K562 (cell line): ENCODE measurements around the gene CAPRIN2. TPM values are rescaled to one million over a fixed set of nuclear protein-coding genes. Genes with fewer than 3 reads are reported as not detected.
A peak's percentile ranks its signal among the peaks of the same experiment; 100 is the strongest.

Source experiments
- CBX8 ChIP-seq: fragments of 200-600 bp; sonication (generic); IDR thresholded peaks from 2 replicates; pipeline ENCODE4 v1.6.1; 2012; ENCODE audit warnings: borderline replicate concordance, mixed run types, low read depth, mild to moderate bottlenecking, moderate library complexity, mixed read lengths, low read length, control low read depth, inconsistent platforms; ENCODE audit not compliant: poor library complexity, severe bottlenecking; ENCODE audit errors: extremely low read depth
- CEBPB ChIP-seq: fragments of 450-650 bp; IDR thresholded peaks from 2 replicates; pipeline ENCODE4 v1.6.1; 2016; ENCODE audit warnings: missing genetic modification characterization, missing compliant biosample characterization
- CREB1 ChIP-seq, 2 experiments: sonication (generic) in 1 of 2; formaldehyde crosslinking in 1 of 2; IDR thresholded peaks; 2 replicates each; pipeline versions ENCODE4 v1.6.1 to v1.8.0; 2012 to 2022; ENCODE audit warnings: inconsistent platforms in 1 of 2, mild to moderate bottlenecking in 1 of 2, missing genetic modification reagents in 1 of 2, moderate library complexity in 1 of 2
- E2F3 ChIP-seq: fragments of 250-450 bp; sonication (Bioruptor Pico); IDR thresholded peaks from 2 replicates; pipeline ENCODE4 v1.4.0; 2020; ENCODE audit warnings: mild to moderate bottlenecking
- E2F4 ChIP-seq: sonication (generic); formaldehyde crosslinking; IDR thresholded peaks from 2 replicates; pipeline ENCODE4 v1.8.0; 2022; ENCODE audit warnings: mild to moderate bottlenecking, low read depth, missing genetic modification reagents
- EGR1 ChIP-seq: fragments of 450-650 bp; conservative IDR thresholded peaks from 2 replicates; pipeline ENCODE4 v1.6.1; 2017; ENCODE audit warnings: mild to moderate bottlenecking
- ELF1 ChIP-seq: fragments of 200-800 bp; sonication (Bioruptor generic); IDR thresholded peaks from 2 replicates; pipeline ENCODE4 v1.6.1; 2016; ENCODE audit warnings: missing genetic modification characterization, missing compliant biosample characterization
- ETS2 ChIP-seq: IDR thresholded peaks from 2 replicates; pipeline ENCODE4 v1.6.1; 2016; ENCODE audit warnings: borderline replicate concordance, missing genetic modification characterization, mild to moderate bottlenecking, moderate library complexity, missing compliant biosample characterization; ENCODE audit not compliant: poor library complexity, severe bottlenecking
- FOXA1 ChIP-seq: fragments of 450-650 bp; IDR thresholded peaks from 2 replicates; pipeline ENCODE4 v1.6.1; 2016; ENCODE audit warnings: mild to moderate bottlenecking, borderline replicate concordance
- FOXK1 ChIP-seq: sonication (generic); formaldehyde crosslinking; IDR thresholded peaks from 2 replicates; pipeline ENCODE4 v1.8.0; 2022; ENCODE audit warnings: missing genetic modification reagents, mild to moderate bottlenecking, borderline replicate concordance
- HDAC6 ChIP-seq: IDR thresholded peaks from 2 replicates; pipeline ENCODE4 v1.6.1; 2012; ENCODE audit warnings: low read depth, mild to moderate bottlenecking, control low read depth, inconsistent platforms, low read length, moderate library complexity
- HDGF ChIP-seq: fragments of 450-650 bp; IDR thresholded peaks from 2 replicates; pipeline ENCODE4 v1.6.1; 2016
- HNRNPH1 ChIP-seq: fragments of 200-400 bp; formaldehyde crosslinking; optimal IDR thresholded peaks from 2 replicates; pipeline ENCODE3; 2017; ENCODE audit warnings: low read depth, mild to moderate bottlenecking, low read length, moderate library complexity
- ILF3 ChIP-seq: fragments of 450-650 bp; IDR thresholded peaks from 2 replicates; pipeline ENCODE4 v1.6.1; 2018; ENCODE audit warnings: antibody characterized with exemption, mild to moderate bottlenecking, moderate library complexity, borderline replicate concordance
- KHSRP ChIP-seq: fragments of 450-650 bp; IDR thresholded peaks from 2 replicates; pipeline ENCODE4 v1.6.1; 2017
- L3MBTL2 ChIP-seq: fragments of 450-650 bp; IDR thresholded peaks from 2 replicates; pipeline ENCODE4 v1.6.1; 2016; ENCODE audit warnings: mild to moderate bottlenecking, moderate library complexity
- MAX ChIP-seq: sonication (generic); formaldehyde crosslinking; IDR thresholded peaks from 2 replicates; pipeline ENCODE4 v1.9.0; 2022; ENCODE audit warnings: mild to moderate bottlenecking, missing genetic modification reagents
- MTA1 ChIP-seq: fragments of 450-650 bp; IDR thresholded peaks from 2 replicates; pipeline ENCODE4 v1.6.1; 2017; ENCODE audit warnings: borderline replicate concordance
- NFE2L1 ChIP-seq: fragments of 450-650 bp; IDR thresholded peaks from 2 replicates; pipeline ENCODE4 v1.6.1; 2016; ENCODE audit warnings: missing genetic modification characterization, low read depth, mild to moderate bottlenecking, missing compliant biosample characterization, moderate library complexity, borderline replicate concordance
- PRPF4 ChIP-seq: fragments of 200-400 bp; formaldehyde crosslinking; IDR thresholded peaks from one replicate; pipeline ENCODE4 v1.6.1; 2017; ENCODE audit warnings: low read length, low read depth, mild to moderate bottlenecking; ENCODE audit not compliant: insufficient read depth, poor library complexity, severe bottlenecking
- SMARCA4 ChIP-seq: fragments of 450-650 bp; IDR thresholded peaks from 2 replicates; pipeline ENCODE4 v1.6.1; 2016
- SMARCB1 ChIP-seq: IDR thresholded peaks from 2 replicates; pipeline ENCODE4 v1.6.1; 2011; ENCODE audit warnings: improper control_type of control experiment, low read depth; ENCODE audit not compliant: insufficient read length
- SP1 ChIP-seq: sonication (generic); formaldehyde crosslinking; IDR thresholded peaks from 2 replicates; pipeline ENCODE4 v1.8.1; 2022; ENCODE audit warnings: mild to moderate bottlenecking, missing genetic modification reagents
- TSC22D4 ChIP-seq: fragments of 450-650 bp; IDR thresholded peaks from 2 replicates; pipeline ENCODE4 v1.6.1; 2016; ENCODE audit warnings: missing genetic modification characterization, missing biosample characterization, control low read depth
- ZNF212 ChIP-seq: fragments of 450-650 bp; formaldehyde crosslinking; IDR thresholded peaks from 2 replicates; pipeline ENCODE4 v1.4.0; 2020; ENCODE audit warnings: mild to moderate bottlenecking
- ZNF41 ChIP-seq: fragments of 250-450 bp; sonication (Bioruptor Pico); conservative IDR thresholded peaks from 2 replicates; pipeline ENCODE4 v1.4.0; 2020; ENCODE audit warnings: mild to moderate bottlenecking
- ZNF449 ChIP-seq: fragments of 250-450 bp; sonication (Bioruptor Pico); IDR thresholded peaks from 2 replicates; pipeline ENCODE4 v1.8.0; 2022; ENCODE audit warnings: moderate library complexity, mild to moderate bottlenecking, inconsistent platforms
- polyA plus RNA-seq, 8 experiments: library from polyadenylated mRNA; depleted of rRNA in 4 of 8; stranded (reverse) in 5 of 8; unstranded in 3 of 8; fragments of >200 nt; fragmentation: Nextera tagmentation in 2 of 8; fragmentation: Illumina TruSeq in 1 of 8; extraction: Ambion mirVana in 2 of 8; extraction: Trizol in 1 of 8; gene quantifications; 2 replicates each; pipeline versions ENCODE4 v1.2.1 to v1.2.3, GENCODE V29; 2011 to 2014; ENCODE audit warnings: inconsistent platforms in 1 of 8, missing spikeins in 1 of 8
- total RNA-seq, 7 experiments: library from RNA; depleted of rRNA in 6 of 7; stranded (reverse); fragments of >200 nt in 6 of 7; fragmentation: Illumina TruSeq in 2 of 7; extraction: Trizol in 2 of 7; gene quantifications; 2 replicates each; pipeline versions ENCODE4 v1.2.1 to v1.2.3, GENCODE V29; 2011 to 2021; ENCODE audit warnings: low replicate concordance in 1 of 7

The CAPRIN2 gene
- total and polyA plus RNA-seq, 9 of the 15 experiments (the other 6 are each of a cell fraction or from before 2014, with no cell fraction given), result 2.3 to 14.5 (median 8.9) TPM

GRCh38 chr12:30695199-30696102 is 59.3 kb downstream of the CAPRIN2 start, which contains the start of gene IPO8 (continued):
- TF ChIP-seq ZNF449 (CRISPR knock-in tag), result no peak
- no peak for TF ChIP-seq HDGF
- TF ChIP-seq ZNF41 (CRISPR knock-in tag), result no peak
- no peak for TF ChIP-seq PRPF4
- TF ChIP-seq ETS2 (tag), result no peak
- no peak for TF ChIP-seq SMARCA4
- no peak for TF ChIP-seq ILF3
- peak; percentile 69; the same call in 1 of the 2 replicates for TF ChIP-seq L3MBTL2
- TF ChIP-seq HNRNPH1, result no peak
- TF ChIP-seq CREB1 (IDR thresholded peaks at IDR 0.05), result peak; percentile 61
- TF ChIP-seq CREB1 (CRISPR knock-in tag; IDR thresholded peaks at IDR 0.05), result no peak
- 0 out of 2 replicates have a peak, but pooled peaks have one; percentile 22 for TF ChIP-seq E2F4
- TF ChIP-seq SMARCB1, result no peak
- TF ChIP-seq TSC22D4 (tag), result no peak
- TF ChIP-seq CEBPB (tag), result no peak
- TF ChIP-seq SP1 (CRISPR knock-in tag), result 0 out of 2 replicates have a peak, but pooled peaks have one; percentile 20
- TF ChIP-seq EGR1, result peak; percentile 73
- peak; percentile 88 for TF ChIP-seq ELF1 (tag)
- TF ChIP-seq ZNF212, result no peak
- no peak for TF ChIP-seq E2F3 (CRISPR knock-in tag)
- 0 out of 2 replicates have a peak, but pooled peaks have one; percentile 18 for TF ChIP-seq MTA1
- TF ChIP-seq FOXA1, result no peak
- no peak for TF ChIP-seq CBX8
- no peak for TF ChIP-seq FOXK1 (CRISPR knock-in tag)
- TF ChIP-seq KHSRP, result no peak
- TF ChIP-seq MAX (CRISPR knock-in tag), result peak; percentile 65; the same call in 1 of the 2 replicates
- no peak for TF ChIP-seq HDAC6
- no peak for TF ChIP-seq NFE2L1
